Natural killer cell (primary cell): ENCODE data around the gene CYP2A6. TPM values are rescaled to one million over a fixed set of nuclear protein-coding genes. Genes with fewer than 3 reads are reported as not detected.

Source experiments
- ATAC-seq, 3 donors: fragments of 150-1000 bp in 2 of 3; fragments of 200-7000 bp in 1 of 3; cut with Tn5 transposase; 1 replicate in 1 of 3; 2 replicates in 2 of 3; pipeline ENCODE4 v1.10.0; 2021; ENCODE audit warnings: mild to moderate bottlenecking in 2 of 3, moderate library complexity in 2 of 3
- DNase-seq, 2 donors: peaks; one replicate each; pipeline versions ENCODE4 v3.0.0 to v3.0.0-alpha.2; 2013 to 2021; ENCODE audit warnings: mixed read lengths in 1 of 2
- H3K27ac ChIP-seq: one replicate; pipeline ENCODE4 v1.5.1; 2013; ENCODE audit warnings: mild to moderate bottlenecking, low read length
- H3K27me3 ChIP-seq: one replicate; pipeline ENCODE4 v1.6.1; 2013; ENCODE audit warnings: low read length; ENCODE audit not compliant: control insufficient read depth, insufficient read depth
- H3K36me3 ChIP-seq: one replicate; pipeline ENCODE4 v1.6.1; 2013; ENCODE audit warnings: low read length; ENCODE audit not compliant: control insufficient read depth, insufficient read depth
- H3K4me1 ChIP-seq: one replicate; pipeline ENCODE4 v1.6.1; 2013; ENCODE audit warnings: low read length; ENCODE audit not compliant: control insufficient read depth, insufficient read depth
- H3K4me3 ChIP-seq: one replicate; pipeline ENCODE4 v1.5.1; 2013; ENCODE audit warnings: low read length
- H3K9me3 ChIP-seq: one replicate; pipeline ENCODE4 v1.6.1; 2013; ENCODE audit warnings: low read length; ENCODE audit not compliant: control insufficient read depth, insufficient read depth
- H3K27ac Mint-ChIP-seq, 2 donors: one replicate each; pipeline ENCODE4 v1.8.0; 2022; ENCODE audit warnings: mild to moderate bottlenecking in 2 of 2, mixed read lengths in 2 of 2, moderate library complexity in 1 of 2
- H3K27me3 Mint-ChIP-seq, 2 donors: one replicate each; pipeline ENCODE4 v1.8.0; 2022; ENCODE audit warnings: low read depth in 2 of 2, mixed read lengths in 2 of 2
- H3K36me3 Mint-ChIP-seq: one replicate; pipeline ENCODE4 v1.8.0; 2022; ENCODE audit warnings: mixed read lengths
- H3K4me1 Mint-ChIP-seq, 2 donors: one replicate each; pipeline ENCODE4 v1.8.0; 2022; ENCODE audit warnings: mixed read lengths in 2 of 2
- H3K4me3 Mint-ChIP-seq: one replicate; pipeline ENCODE4 v1.8.0; 2022; ENCODE audit warnings: mild to moderate bottlenecking, moderate library complexity, mixed read lengths
- H3K9me3 Mint-ChIP-seq, 2 donors: one replicate each; pipeline ENCODE4 v1.8.0; 2022; ENCODE audit warnings: mixed read lengths in 2 of 2
- CTCF ChIP-seq: fragments of 200-600 bp; IDR thresholded peaks from one replicate; pipeline ENCODE4 v1.8.0; 2022; ENCODE audit warnings: antibody characterized with exemption
- WGBS: methylation state at CpG from one replicate; pipeline ENCODE4 v1.1.7; 2013; ENCODE audit warnings: missing lambda C conversion rate; ENCODE audit not compliant: insufficient coverage; 5-methylcytosine and 5-hydroxymethylcytosine counted together
- intact Hi-C: fragments of 100-400 bp; cut with micrococcal nuclease; formaldehyde crosslinking; loops from one replicate; pipeline ENCODE4 v1.14.2; 2022
- total RNA-seq, 4 donors: library from RNA; stranded (reverse); fragments of 120-200 nt in 1 of 4; gene quantifications; one replicate each; pipeline versions ENCODE4 v1.2.3 to v1.2.4, GENCODE V29; 2013 to 2022

Gene CYP2A6
- total RNA-seq, 3 donors from 2014 or later (not counting 1 experiment from before 2014, with no cell fraction given): not detected

- ATAC-seq (no peak), DNase-seq (no peak)
- Mint-ChIP-seq H3K9me3 (no peaks in the 10 kb centered on the region), H3K27me3 (no peaks in the 10 kb centered on the region), H3K36me3 (no peaks in the 10 kb centered on the region), H3K27ac (peak overlapping the region; percentile 88 to 96), H3K4me1 (peaks cover 59 to 74% of the 10 kb centered on the region in 2 donors), H3K4me3 (peak overlapping the region; percentile 98)
- no peak for TF ChIP-seq CTCF
- Histone ChIP-seq H3K36me3 (peaks cover 27% of the 10 kb centered on the region), H3K9me3 (no peaks in the 10 kb centered on the region), H3K27ac (no peak overlapping the region), H3K4me1 (peaks cover 64% of the 10 kb centered on the region), H3K27me3 (no peaks in the 10 kb centered on the region), H3K4me3 (peak overlapping the region; percentile 58)
- WGBS: 87% methylated on average over 10 of the region's 14 CpGs
- intact Hi-C loops: no loop called here
Observed at GRCh38 chr19:40810160-40810559, 40.1 kb downstream of the CYP2A6 start.

GRCh38 chr19:40809358-40810086 is 40.7 kb downstream of the CYP2A6 start:
- Histone ChIP-seq H3K27me3 (no peaks in the 10 kb centered on the region), H3K27ac (no peak overlapping the region), H3K36me3 (peaks cover 30% of the 10 kb centered on the region), H3K9me3 (no peaks in the 10 kb centered on the region), H3K4me3 (no peak overlapping the region), H3K4me1 (peaks cover 70% of the 10 kb centered on the region)
- DNase-seq (no peak), ATAC-seq (no peak)
- peak overlapping the region; percentile 98 for H3K4me3 Mint-ChIP-seq
- no peaks in the 10 kb centered on the region for H3K27me3 Mint-ChIP-seq
- H3K36me3 Mint-ChIP-seq: no peaks in the 10 kb centered on the region
- intact Hi-C loops: no loop called here
- peak overlapping the region; percentile 14 to 88 for H3K27ac Mint-ChIP-seq
- no peak for TF ChIP-seq CTCF
- H3K4me1 Mint-ChIP-seq: peaks cover 66 to 80% of the 10 kb centered on the region in 2 donors
- no peaks in the 10 kb centered on the region for H3K9me3 Mint-ChIP-seq
- 96% methylated on average over 39 of the region's 39 CpGs for WGBS

GRCh38 chr19:40808497-40808896 is 41.8 kb downstream of the CYP2A6 start:
- Histone ChIP-seq H3K27me3 (no peaks in the 10 kb centered on the region), H3K27ac (no peak overlapping the region), H3K36me3 (peaks cover 30% of the 10 kb centered on the region), H3K9me3 (no peaks in the 10 kb centered on the region), H3K4me1 (peaks cover 81% of the 10 kb centered on the region), H3K4me3 (no peak overlapping the region)
- Mint-ChIP-seq H3K4me1 (peaks cover 76 to 85% of the 10 kb centered on the region in 2 donors), H3K36me3 (no peaks in the 10 kb centered on the region), H3K4me3 (peak overlapping the region; percentile 25), H3K27ac (peak overlapping the region; percentile 96 to 100), H3K27me3 (no peaks in the 10 kb centered on the region), H3K9me3 (no peaks in the 10 kb centered on the region)
- no peak for DNase-seq
- intact Hi-C loops: no loop called here
- 96% methylated on average over 5 of the region's 5 CpGs for WGBS
- no peak for TF ChIP-seq CTCF
- ATAC-seq: no peak

DNA sequence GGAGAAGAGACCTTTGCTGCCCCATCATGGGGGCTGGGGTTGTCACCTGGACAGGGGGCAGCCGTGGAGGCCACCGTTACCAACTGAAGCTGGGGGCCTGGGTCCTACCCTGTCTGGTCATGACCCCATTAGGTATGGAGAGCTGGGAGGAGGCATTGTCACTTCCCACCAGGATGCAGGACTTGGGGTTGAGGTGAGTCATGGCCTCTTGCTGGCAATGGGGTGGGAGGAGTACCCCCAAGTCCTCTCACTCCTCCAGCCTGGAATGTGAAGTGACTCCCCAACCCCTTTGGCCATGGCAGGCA is 42.3 kb downstream of the CYP2A6 start:
- no peak for ATAC-seq
- Mint-ChIP-seq H3K27me3 (no peaks in the 10 kb centered on the region), H3K4me1 (peaks cover 80 to 88% of the 10 kb centered on the region in 2 donors), H3K9me3 (no peaks in the 10 kb centered on the region), H3K27ac (peak overlapping the region; percentile 96 to 100), H3K4me3 (peak overlapping the region; percentile 28), H3K36me3 (no peaks in the 10 kb centered on the region)
- Histone ChIP-seq H3K27ac (no peak overlapping the region), H3K27me3 (no peaks in the 10 kb centered on the region), H3K36me3 (peaks cover 33% of the 10 kb centered on the region), H3K4me1 (peaks cover 86% of the 10 kb centered on the region), H3K4me3 (no peak overlapping the region), H3K9me3 (no peaks in the 10 kb centered on the region)
- intact Hi-C loops: no loop called here
- 97% methylated on average over 2 of the region's 2 CpGs for WGBS
- no peak for DNase-seq
- no peak for TF ChIP-seq CTCF
